Mesenchymal stem cell (in vitro differentiated cells and primary cell): ENCODE data around the gene CDK6.

Experiments used
- DNase-seq: peaks from one replicate; pipeline ENCODE4 v3.0.0-alpha.2; 2013
- H2AFZ ChIP-seq: one replicate; pipeline ENCODE4 v1.6.1; 2013; ENCODE audit warnings: low read depth, mild to moderate bottlenecking, control low read depth, inconsistent platforms, low read length, moderate library complexity
- H2AK5ac ChIP-seq: 2 replicates; pipeline ENCODE4 v1.6.1; 2013; ENCODE audit warnings: low read length, moderate library complexity, mild to moderate bottlenecking, inconsistent platforms; ENCODE audit not compliant: severe bottlenecking
- H2BK120ac ChIP-seq: one replicate; pipeline ENCODE4 v1.6.1; 2013; ENCODE audit warnings: low read depth, mild to moderate bottlenecking, inconsistent platforms, low read length, moderate library complexity
- H2BK12ac ChIP-seq, 2 experiments: one replicate each; pipeline ENCODE4 v1.6.1; 2013; ENCODE audit warnings: inconsistent platforms in 2 of 2, low read length in 2 of 2, mild to moderate bottlenecking in 2 of 2, moderate library complexity in 2 of 2, control low read depth in 1 of 2
- H2BK15ac ChIP-seq: one replicate; pipeline ENCODE4 v1.6.1; 2013; ENCODE audit warnings: mild to moderate bottlenecking, low read depth, inconsistent platforms; ENCODE audit not compliant: poor library complexity, severe bottlenecking
- H2BK5ac ChIP-seq: 2 replicates; pipeline ENCODE4 v1.6.1; 2013; ENCODE audit warnings: low read depth, mild to moderate bottlenecking, low read length, control low read depth, inconsistent platforms; ENCODE audit not compliant: poor library complexity, severe bottlenecking
- H3K14ac ChIP-seq, 2 experiments: one replicate each; pipeline ENCODE4 v1.6.1; 2013; ENCODE audit warnings: inconsistent platforms in 2 of 2, low read length in 2 of 2, control low read depth in 1 of 2, mild to moderate bottlenecking in 1 of 2, moderate library complexity in 1 of 2
- H3K18ac ChIP-seq, 2 experiments: one replicate each; pipeline ENCODE4 v1.6.1; 2013; ENCODE audit warnings: inconsistent platforms in 2 of 2, low read length in 2 of 2, control low read depth in 1 of 2, low read depth in 1 of 2, mild to moderate bottlenecking in 1 of 2
- H3K23ac ChIP-seq, 2 experiments: one replicate each; pipeline ENCODE4 v1.6.1; 2013; ENCODE audit warnings: inconsistent platforms in 2 of 2, low read length in 2 of 2, mild to moderate bottlenecking in 2 of 2, moderate library complexity in 2 of 2, control low read depth in 1 of 2
- H3K27ac ChIP-seq: 2 replicates; pipeline ENCODE4 v1.5.1; 2013; ENCODE audit warnings: mild to moderate bottlenecking, moderate library complexity, low read length, control low read depth, inconsistent platforms; ENCODE audit not compliant: poor library complexity, severe bottlenecking
- H3K27me3 ChIP-seq, 2 experiments: 2 replicates each; pipeline versions ENCODE4 v1.6.1 to v1.7.0; 2013; ENCODE audit warnings: low read length in 2 of 2, mild to moderate bottlenecking in 2 of 2, moderate library complexity in 2 of 2, control low read depth in 1 of 2, inconsistent platforms in 1 of 2; ENCODE audit not compliant: control insufficient read depth in 1 of 2, insufficient read depth in 1 of 2
- H3K36me3 ChIP-seq, 2 experiments: 2 replicates each; pipeline versions ENCODE4 v1.6.1 to v1.7.0; 2013; ENCODE audit warnings: low read length in 2 of 2, control low read depth in 1 of 2, inconsistent platforms in 1 of 2, low read depth in 1 of 2, mild to moderate bottlenecking in 1 of 2; ENCODE audit not compliant: insufficient read depth in 2 of 2, control insufficient read depth in 1 of 2
- H3K4ac ChIP-seq, 2 experiments: one replicate each; pipeline ENCODE4 v1.6.1; 2013; ENCODE audit warnings: inconsistent platforms in 2 of 2, low read length in 2 of 2, mild to moderate bottlenecking in 2 of 2, moderate library complexity in 2 of 2, control low read depth in 1 of 2, low read depth in 1 of 2
- H3K4me1 ChIP-seq: 2 replicates; pipeline ENCODE4 v1.6.1; 2013; ENCODE audit warnings: low read depth, low read length, control low read depth; ENCODE audit not compliant: control insufficient read depth, insufficient read depth
- H3K4me2 ChIP-seq: 2 replicates; pipeline ENCODE4 v1.6.1; 2013; ENCODE audit warnings: low read length, mild to moderate bottlenecking, inconsistent platforms; ENCODE audit not compliant: poor library complexity, severe bottlenecking
- H3K4me3 ChIP-seq, 2 experiments: 2 replicates each; pipeline versions ENCODE4 v1.5.1 to v1.7.0; 2013; ENCODE audit warnings: low read length in 2 of 2, mild to moderate bottlenecking in 2 of 2, control low read depth in 1 of 2, low read depth in 1 of 2; ENCODE audit not compliant: insufficient read depth in 1 of 2
- H3K79me1 ChIP-seq: replicated peaks from 2 replicates; pipeline ENCODE4 v1.6.1; 2013; ENCODE audit warnings: mild to moderate bottlenecking, control low read depth, low read length, inconsistent platforms; ENCODE audit not compliant: poor library complexity, severe bottlenecking
- H3K9ac ChIP-seq: 2 replicates; pipeline ENCODE4 v1.7.0; 2013; ENCODE audit warnings: mild to moderate bottlenecking, low read length, moderate library complexity
- H3K9me3 ChIP-seq: 2 replicates; pipeline ENCODE4 v1.7.0; 2013; ENCODE audit warnings: mild to moderate bottlenecking, low read length; ENCODE audit not compliant: control insufficient read depth
- H4K8ac ChIP-seq: one replicate; pipeline ENCODE4 v1.6.1; 2013; ENCODE audit warnings: inconsistent platforms, mild to moderate bottlenecking, low read length, moderate library complexity
- H4K91ac ChIP-seq: one replicate; pipeline ENCODE4 v1.6.1; 2013; ENCODE audit warnings: mild to moderate bottlenecking, low read length, inconsistent platforms
- WGBS: methylation state at CpG from one replicate; pipeline ENCODE4 v1.1.7; 2013; ENCODE audit warnings: mixed read lengths; 5-methylcytosine and 5-hydroxymethylcytosine counted together

CDK6 gene

GRCh38 chr7:92833024-92833765, 3.2 kb downstream of the CDK6 start:
- no peaks in the 10 kb centered on the region for H3K9me3 ChIP-seq
- under 1% methylated on average over 55 of the region's 83 CpGs for WGBS
- H4K91ac ChIP-seq: peak overlapping the region; percentile 70
- H3K4me3 ChIP-seq: peak overlapping the region; percentile 95 to 99
- H3K23ac ChIP-seq: peak overlapping the region in 1 of 2 experiments; percentile 46
- no peak overlapping the region for H2AK5ac ChIP-seq
- H2BK5ac ChIP-seq: peak overlapping the region; percentile 31
- peak overlapping the region in 1 of 2 experiments; percentile 89 for H3K14ac ChIP-seq
- peaks cover 2% of the 10 kb centered on the region for H3K4me1 ChIP-seq
- peak; percentile 79 for DNase-seq
- H3K4me2 ChIP-seq: peak overlapping the region; percentile 81
- peak overlapping the region; percentile 29 for H2BK120ac ChIP-seq
- H2BK15ac ChIP-seq: peak overlapping the region; percentile 90
- H3K9ac ChIP-seq: peak overlapping the region; percentile 95
- peak overlapping the region in 1 of 2 experiments; percentile 82 for H2BK12ac ChIP-seq
- H3K27me3 ChIP-seq: no peaks in the 10 kb centered on the region
- H3K27ac ChIP-seq: peak overlapping the region; percentile 92
- H3K79me1 ChIP-seq: no peaks in the 10 kb centered on the region
- peak overlapping the region; percentile 18 for H2AFZ ChIP-seq
- peak overlapping the region; percentile 35 for H4K8ac ChIP-seq
- peak overlapping the region; percentile 76 to 93 for H3K18ac ChIP-seq
- H3K4ac ChIP-seq: peak overlapping the region; percentile 77 to 83
- H3K36me3 ChIP-seq: peaks cover 4 to 12% of the 10 kb centered on the region in 2 experiments

- Histone ChIP-seq H3K4ac (peak overlapping the region; percentile 77 to 83), H3K4me1 (peaks cover 2% of the 10 kb centered on the region)
Measured at GRCh38 chr7:92832534-92833023, 3.8 kb downstream of the CDK6 start.

GRCh38 chr7:92831716-92832533, 4.4 kb downstream of the CDK6 start:
- no peak overlapping the region for H2BK120ac ChIP-seq
- H3K4me2 ChIP-seq: peak overlapping the region; percentile 81
- no peaks in the 10 kb centered on the region for H3K79me1 ChIP-seq
- H2AK5ac ChIP-seq: no peak overlapping the region
- no peaks in the 10 kb centered on the region for H3K9me3 ChIP-seq
- peak overlapping the region in 1 of 2 experiments; percentile 99 for H3K4me3 ChIP-seq
- no peak overlapping the region for H3K18ac ChIP-seq
- H3K4me1 ChIP-seq: peaks cover 2% of the 10 kb centered on the region
- H2BK15ac ChIP-seq: no peak overlapping the region
- no peak overlapping the region for H2BK12ac ChIP-seq
- H3K4ac ChIP-seq: no peak overlapping the region
- no peak overlapping the region for H2AFZ ChIP-seq
- H4K91ac ChIP-seq: no peak overlapping the region
- H4K8ac ChIP-seq: no peak overlapping the region
- peaks cover 4 to 12% of the 10 kb centered on the region in 2 experiments for H3K36me3 ChIP-seq
- peak overlapping the region; percentile 82 for H3K27ac ChIP-seq
- WGBS: 6% methylated on average over 6 of the region's 7 CpGs
- no peak overlapping the region for H3K23ac ChIP-seq
- peak overlapping the region; percentile 95 for H3K9ac ChIP-seq
- DNase-seq: peak; percentile 94
- no peak overlapping the region for H3K14ac ChIP-seq
- H2BK5ac ChIP-seq: no peak overlapping the region
- no peaks in the 10 kb centered on the region for H3K27me3 ChIP-seq

More at GRCh38 chr7:92832534-92833023, 3.8 kb downstream of the CDK6 start:
- Histone ChIP-seq H4K8ac (peak overlapping the region; percentile 89), H4K91ac (peak overlapping the region; percentile 70), H2BK12ac (peak overlapping the region in 1 of 2 experiments; percentile 82), H2BK120ac (peak overlapping the region; percentile 29), H3K79me1 (no peaks in the 10 kb centered on the region), H3K27ac (peak overlapping the region; percentile 82), H2AK5ac (no peak overlapping the region), H2AFZ (no peak overlapping the region), H3K18ac (peak overlapping the region; percentile 76 to 88), H3K23ac (no peak overlapping the region), H3K4me3 (peak overlapping the region; percentile 95 to 99), H3K4me2 (peak overlapping the region; percentile 81), H3K9me3 (no peaks in the 10 kb centered on the region), H3K27me3 (no peaks in the 10 kb centered on the region), H2BK5ac (no peak overlapping the region), H3K14ac (peak overlapping the region; percentile 45 to 57), H3K9ac (peak overlapping the region; percentile 95), H2BK15ac (peak overlapping the region; percentile 90), H3K36me3 (peaks cover 4 to 12% of the 10 kb centered on the region in 2 experiments)
- under 1% methylated on average over 17 of the region's 18 CpGs for WGBS
- no peak for DNase-seq
